Activated naive CD4-positive, alpha-beta T cell treated with anti-CD3 and anti-CD28 coated beads for 36 hours (primary cell): ENCODE results near the gene TEDDM1. TPM values are rescaled to one million over a fixed set of nuclear protein-coding genes. Genes with fewer than 3 reads are reported as not detected.
"Not testable (repeated sequence)": the region's sequence is repeated elsewhere in the genome, so short reads cannot be mapped to it uniquely, and the experiment has no call there.

Experiments
- CTCF ChIA-PET: fragments of 350-600 bp; sonication (Branson Sonifier 250); formaldehyde crosslinking; loops from one replicate; lab custom pipeline; 2021; ENCODE audit warnings: antibody characterized with exemption; lab: Charles Lee
- DNase-seq: peaks from one replicate; pipeline ENCODE4 v3.0.0-alpha.2; 2020
- H3K27ac Mint-ChIP-seq: one replicate; pipeline ENCODE4 v1.8.0; 2021; ENCODE audit warnings: mild to moderate bottlenecking, mixed read lengths
- H3K27me3 Mint-ChIP-seq: one replicate; pipeline ENCODE4 v1.8.0; 2021; ENCODE audit warnings: low read depth, mixed read lengths
- H3K36me3 Mint-ChIP-seq: one replicate; pipeline ENCODE4 v1.8.0; 2021; ENCODE audit warnings: low read depth, mixed read lengths
- H3K4me1 Mint-ChIP-seq: one replicate; pipeline ENCODE4 v1.8.0; 2021; ENCODE audit warnings: low read depth, mixed read lengths
- H3K4me3 Mint-ChIP-seq: one replicate; pipeline ENCODE4 v1.8.0; 2021; ENCODE audit warnings: mild to moderate bottlenecking, moderate library complexity, mixed read lengths
- H3K9me3 Mint-ChIP-seq: one replicate; pipeline ENCODE4 v1.8.0; 2021; ENCODE audit warnings: mixed read lengths
- intact Hi-C: fragments of 100-400 bp; cut with micrococcal nuclease; formaldehyde crosslinking; loops from one replicate; pipeline ENCODE4 v1.15.1; 2023
- total RNA-seq, 2 experiments: library from RNA; stranded (reverse); gene quantifications; one replicate each; pipeline ENCODE4 v1.2.3, GENCODE V29; 2021

Gene TEDDM1, protein sequence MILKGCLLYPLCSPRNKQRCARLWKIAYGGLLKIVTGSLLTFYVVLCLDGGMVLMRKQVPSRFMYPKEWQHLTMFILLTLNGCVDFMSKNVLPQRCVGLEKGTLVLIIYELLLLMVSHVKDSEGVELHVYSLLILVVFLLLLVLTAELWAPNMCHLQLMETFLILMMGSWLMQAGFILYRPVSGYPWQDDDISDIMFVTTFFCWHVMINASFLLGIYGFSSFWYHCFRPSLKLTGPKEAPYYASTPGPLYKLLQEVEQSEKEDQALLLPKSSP
- not detected for total RNA-seq

DNA sequence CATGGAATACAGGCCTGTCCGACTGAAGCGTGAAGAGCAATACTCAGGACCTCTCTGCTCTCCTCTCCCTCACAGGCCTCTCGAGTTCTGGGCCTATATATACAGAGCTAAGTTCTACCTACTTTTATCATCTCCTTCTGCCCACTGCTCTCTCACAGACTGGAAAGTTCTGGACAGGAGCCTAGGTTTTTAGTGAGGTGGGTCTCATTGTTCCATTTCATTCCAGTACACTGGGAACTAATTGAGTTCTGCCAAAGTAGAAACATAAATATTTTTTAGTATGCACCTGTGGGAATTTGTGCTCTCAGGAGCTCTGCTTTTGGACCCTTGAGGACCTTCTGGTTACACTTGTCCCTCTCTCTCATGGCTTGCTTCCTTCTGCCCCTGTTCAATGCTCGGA, at the start of gene TEDDM1:
TSS of gene TEDDM1 (minus strand) at position 101 of the 400 bp plus-strand sequence. CDS start 182 bp downstream, outside the sequence.
- no peak within 1 kb of the TSS for H3K27ac Mint-ChIP-seq
- intact Hi-C loops, result no loop called here
- no peaks in the 10 kb centered on the region for H3K36me3 Mint-ChIP-seq
- H3K4me1 Mint-ChIP-seq, result no peaks in the 10 kb centered on the region
- CTCF ChIA-PET, result interaction anchor here (1.4 to 5.5 kb wide), 4 partner anchors 257 to 320 kb away, joined by 3 to 106 read pairs (median 18); no protein-coding TSS in a partner anchor
- no peak for DNase-seq
- peaks cover 3% of the 10 kb centered on the region for H3K9me3 Mint-ChIP-seq
- H3K27me3 Mint-ChIP-seq, result peaks cover 4% of the 10 kb centered on the region
- no peak within 1 kb of the TSS for H3K4me3 Mint-ChIP-seq

DNA sequence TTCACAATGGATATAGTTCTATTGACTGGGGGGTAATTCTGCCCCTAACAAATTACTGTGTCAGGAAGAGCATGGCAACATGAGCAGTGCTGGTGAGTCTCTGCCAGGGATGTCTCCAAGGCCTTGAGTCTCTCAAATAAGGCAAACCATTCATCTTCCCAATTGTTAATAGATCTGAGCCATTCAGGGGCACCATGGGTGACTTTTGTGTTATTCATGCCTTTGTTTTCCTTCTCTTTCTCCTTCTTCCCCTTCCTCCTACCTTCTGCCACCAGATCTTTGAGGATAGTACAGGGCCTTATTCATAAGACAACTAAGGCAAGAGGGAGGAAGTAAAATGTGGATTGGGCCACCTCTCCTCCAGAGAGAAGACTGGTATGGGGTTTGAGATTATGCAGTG, 49.6 kb upstream of the TEDDM1 start, which contains the start of gene RGSL1:
TSS of gene RGSL1 (plus strand) at position 60 of the 400 bp plus-strand sequence. CDS start at position 80, 20 bp downstream.
- no peak within 1 kb of the TSS for H3K4me3 Mint-ChIP-seq
- no peaks in the 10 kb centered on the region for H3K4me1 Mint-ChIP-seq
- DNase-seq, result no peak
- intact Hi-C loops, result no loop called here
- no peak within 1 kb of the TSS for H3K27ac Mint-ChIP-seq
- peaks cover 2% of the 10 kb centered on the region for H3K27me3 Mint-ChIP-seq
- no peaks in the 10 kb centered on the region for H3K36me3 Mint-ChIP-seq
- no peaks in the 10 kb centered on the region for H3K9me3 Mint-ChIP-seq
- CTCF ChIA-PET, result interaction anchor here (1.0 kb wide), 1 partner anchor 26 kb away, joined by 3 read pairs; no protein-coding TSS in a partner anchor

DNA sequence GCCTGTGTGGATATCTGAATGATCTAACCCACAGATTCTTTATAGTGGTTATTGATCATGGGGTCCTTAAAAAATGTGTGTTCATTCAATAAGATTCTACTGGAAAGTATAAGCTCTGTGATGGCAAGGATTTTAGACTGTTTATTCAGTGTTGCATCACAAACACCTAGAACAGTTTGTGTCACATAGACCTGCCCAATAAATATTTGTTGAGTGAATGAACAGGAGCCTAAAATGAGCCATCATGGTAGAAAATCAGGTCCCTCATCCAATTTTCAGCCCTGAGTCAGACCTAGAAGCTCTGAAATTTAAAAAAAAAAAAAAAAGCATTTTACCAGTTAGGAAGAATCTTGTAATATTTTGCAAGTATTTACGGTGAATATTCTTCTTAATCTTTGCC, 47.2 kb upstream of the TEDDM1 start:
- CTCF ChIA-PET, result interaction anchor here (0.6 to 0.9 kb wide), 4 partner anchors 11 to 285 kb away, joined by 3 to 5 read pairs (median 3); no protein-coding TSS in a partner anchor
- H3K27me3 Mint-ChIP-seq, result no peaks in the 10 kb centered on the region

DNA sequence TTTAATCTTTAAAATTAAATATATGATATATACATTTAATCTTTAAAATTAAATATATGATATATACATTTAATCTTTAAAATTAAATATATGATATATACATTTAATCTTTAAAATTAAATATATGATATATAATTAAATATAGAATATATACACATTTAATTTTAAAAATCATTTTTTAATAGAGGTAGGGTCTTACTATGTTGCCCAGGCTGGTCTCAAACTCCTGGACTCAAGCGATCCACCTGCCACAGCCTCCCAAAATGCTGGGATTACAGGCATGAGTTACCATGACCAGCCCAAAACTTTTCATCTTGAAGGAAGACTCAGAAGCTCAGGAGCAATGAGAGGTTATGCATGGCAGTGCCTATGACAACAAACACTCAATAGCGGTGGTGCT, 46.7 kb upstream of the TEDDM1 start:
- H3K4me3 Mint-ChIP-seq, H3K36me3 Mint-ChIP-seq, H3K27me3 Mint-ChIP-seq, DNase-seq, H3K9me3 Mint-ChIP-seq, H3K4me1 Mint-ChIP-seq, intact Hi-C loops: not testable (repeated sequence)
- CTCF ChIA-PET, result interaction anchor here (0.6 to 0.7 kb wide), 2 partner anchors 121 to 285 kb away, joined by 3 read pairs; no protein-coding TSS in a partner anchor
- peak overlapping the region; percentile 46 for H3K27ac Mint-ChIP-seq

More for the DNA sequence above, 47.2 kb upstream of the TEDDM1 start:
- no peaks in the 10 kb centered on the region for H3K4me1 Mint-ChIP-seq
- intact Hi-C loops, result no loop called here
- H3K36me3 Mint-ChIP-seq, result no peaks in the 10 kb centered on the region
- no peaks in the 10 kb centered on the region for H3K9me3 Mint-ChIP-seq
- DNase-seq, result no peak
- H3K27ac Mint-ChIP-seq, result no peak overlapping the region
- no peak overlapping the region for H3K4me3 Mint-ChIP-seq

DNA sequence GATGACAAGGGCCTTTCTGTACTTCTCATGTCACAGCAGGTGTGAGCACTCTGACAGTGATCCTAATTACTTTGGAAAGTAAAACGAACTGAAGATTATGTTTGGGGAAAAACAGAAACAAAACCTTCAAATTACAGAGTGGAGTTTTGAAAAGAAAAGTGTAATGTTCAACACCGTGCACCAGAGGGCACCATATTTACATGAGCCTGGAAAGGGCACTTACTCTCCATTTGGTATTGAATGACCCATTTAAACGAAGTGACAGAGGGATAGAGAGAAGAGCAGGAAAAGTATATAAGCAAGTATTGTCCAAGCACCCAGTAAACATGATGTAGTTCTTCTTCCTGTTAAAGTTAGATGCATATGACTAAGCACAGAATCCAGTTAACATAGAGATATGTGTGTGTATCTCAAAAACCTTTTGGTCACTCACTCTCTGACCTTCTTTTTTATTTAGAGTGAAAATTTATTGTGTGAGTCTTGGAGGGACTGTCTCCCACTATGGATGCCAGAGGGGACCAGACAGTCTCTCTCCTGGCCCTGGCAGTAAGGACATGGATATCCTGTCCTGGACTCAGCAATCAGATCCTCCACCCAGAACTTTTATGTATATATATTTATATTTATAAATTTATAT, 45.7 kb upstream of the TEDDM1 start:
- H3K27me3 Mint-ChIP-seq, result no peaks in the 10 kb centered on the region
- H3K36me3 Mint-ChIP-seq, result no peaks in the 10 kb centered on the region
- no peaks in the 10 kb centered on the region for H3K4me1 Mint-ChIP-seq
- intact Hi-C loops, result loop anchor here (1.0 kb wide), 2 partner anchors 149 to 338 kb away; no protein-coding TSS in a partner anchor
- H3K27ac Mint-ChIP-seq, result no peak overlapping the region
- H3K9me3 Mint-ChIP-seq, result no peaks in the 10 kb centered on the region
- no peak overlapping the region for H3K4me3 Mint-ChIP-seq
- CTCF ChIA-PET, result interaction anchor here (1.1 kb wide), 1 partner anchor 45 kb away, joined by 3 read pairs; no protein-coding TSS in a partner anchor
- peak; percentile 59 for DNase-seq

DNA sequence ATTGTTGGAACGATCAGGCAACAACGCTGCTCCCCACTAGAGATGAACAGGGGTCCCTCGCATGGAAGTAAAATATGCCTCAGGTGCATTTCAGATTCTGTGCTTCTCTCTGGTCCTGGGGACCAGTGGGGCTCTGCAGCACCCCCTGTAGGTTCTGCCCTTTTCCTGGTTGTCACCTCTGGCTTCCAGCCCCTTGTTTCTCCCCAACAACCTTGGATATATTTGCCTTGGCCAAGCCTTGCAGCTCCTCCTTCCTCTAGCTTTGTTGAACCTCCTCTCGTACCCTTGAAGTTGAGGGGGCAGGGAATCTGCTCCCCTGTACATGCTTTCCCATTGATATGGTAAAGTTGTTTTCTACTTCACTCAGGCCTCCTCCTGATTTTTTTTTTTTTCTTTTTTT, 44.0 kb upstream of the TEDDM1 start:
- Mint-ChIP-seq H3K27ac (no peak overlapping the region), H3K36me3 (no peaks in the 10 kb centered on the region), H3K9me3 (no peaks in the 10 kb centered on the region), H3K4me3 (no peak overlapping the region), H3K27me3 (no peaks in the 10 kb centered on the region), H3K4me1 (no peaks in the 10 kb centered on the region)
- DNase-seq, result peak; percentile 9
- CTCF ChIA-PET, result interaction anchor here (0.6 to 1.2 kb wide), 6 partner anchors 10 to 1064 kb away, joined by 3 to 6 read pairs (median 4); no protein-coding TSS in a partner anchor
- intact Hi-C loops, result loop anchor here (2.0 kb wide), 1 partner anchor 360 kb away; no protein-coding TSS in a partner anchor

DNA sequence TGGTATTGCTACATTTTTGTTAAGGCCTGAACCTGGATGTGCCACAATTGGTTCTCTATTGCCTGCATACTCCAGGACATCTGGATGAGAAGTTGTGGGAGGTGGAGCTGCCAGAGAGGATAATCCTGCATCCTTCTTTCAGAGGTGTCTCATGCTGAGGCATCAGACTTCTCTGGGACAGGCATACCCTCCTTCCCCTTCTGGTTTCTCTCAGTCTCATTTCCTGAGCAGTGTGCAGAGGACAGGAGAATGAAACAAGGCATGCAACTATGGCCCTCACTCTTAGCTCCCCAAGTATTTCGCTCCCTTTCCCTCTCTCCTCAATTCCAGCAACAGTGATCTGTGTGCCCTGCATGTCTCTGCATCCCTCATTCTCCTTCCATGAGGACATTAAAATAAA, 41.9 kb upstream of the TEDDM1 start:
- CTCF ChIA-PET, result interaction anchor here (0.7 kb wide), 1 partner anchor 11 kb away, joined by 3 read pairs; no protein-coding TSS in a partner anchor
- no peaks in the 10 kb centered on the region for H3K4me1 Mint-ChIP-seq

DNA sequence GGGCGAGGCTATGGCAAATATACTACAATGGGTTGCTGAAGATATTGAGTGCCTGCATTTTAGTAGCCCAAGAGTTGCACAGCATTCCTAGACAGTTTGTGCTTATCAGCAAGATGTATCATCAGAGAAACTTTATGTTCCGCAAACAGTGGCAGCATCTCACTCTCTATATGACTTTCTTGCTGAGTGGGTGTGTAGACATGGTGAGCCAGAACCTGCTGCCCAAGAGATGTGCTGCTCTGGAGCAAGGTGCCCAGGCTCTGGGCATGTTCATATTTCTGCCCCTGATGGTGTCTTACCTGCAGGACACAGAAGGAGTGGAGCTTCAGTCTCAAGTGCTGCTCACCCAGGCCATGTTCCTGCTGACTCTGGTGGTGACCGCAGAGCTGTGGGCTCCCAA, 41.3 kb upstream of the TEDDM1 start:
- Mint-ChIP-seq H3K4me1 (no peaks in the 10 kb centered on the region), H3K4me3 (no peak overlapping the region), H3K27me3 (peaks cover 4% of the 10 kb centered on the region), H3K9me3 (peaks cover 5% of the 10 kb centered on the region), H3K36me3 (peaks cover 1% of the 10 kb centered on the region), H3K27ac (no peak overlapping the region)
- CTCF ChIA-PET, result no interaction called here
- intact Hi-C loops, result no loop called here
- DNase-seq, result no peak

More for the DNA sequence above, 41.9 kb upstream of the TEDDM1 start:
- Mint-ChIP-seq H3K9me3 (peaks cover 5% of the 10 kb centered on the region), H3K27ac (no peak overlapping the region), H3K4me3 (no peak overlapping the region), H3K36me3 (peaks cover 1% of the 10 kb centered on the region), H3K27me3 (peaks cover 4% of the 10 kb centered on the region)
- no peak for DNase-seq
- intact Hi-C loops, result no loop called here

DNA sequence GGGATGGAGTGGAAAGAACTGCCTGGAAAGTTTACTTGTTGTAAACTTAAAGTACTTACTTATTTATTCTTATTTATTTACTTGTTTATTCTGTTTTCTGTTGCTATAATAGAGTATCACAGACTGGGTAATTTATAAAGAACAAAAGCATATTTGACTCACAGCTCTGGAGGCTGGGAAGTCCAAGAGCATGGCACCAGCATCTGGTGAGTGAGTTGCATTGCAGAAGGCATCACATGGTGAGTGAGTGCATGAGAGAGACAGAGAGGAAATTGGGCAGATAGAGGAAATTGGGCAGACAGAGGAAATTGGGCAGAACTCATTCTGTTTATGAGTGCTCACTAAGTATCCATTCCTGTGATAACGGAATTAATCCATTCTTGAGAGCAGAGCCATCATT, 37.9 kb upstream of the TEDDM1 start:
- Mint-ChIP-seq H3K4me1 (no peaks in the 10 kb centered on the region), H3K4me3 (no peak overlapping the region), H3K27ac (no peak overlapping the region), H3K9me3 (peaks cover 5% of the 10 kb centered on the region), H3K36me3 (peaks cover 1% of the 10 kb centered on the region), H3K27me3 (peaks cover 4% of the 10 kb centered on the region)
- CTCF ChIA-PET, result interaction anchor here (0.5 to 0.7 kb wide), 2 partner anchors 163 to 358 kb away, joined by 4 to 5 read pairs; no protein-coding TSS in a partner anchor
- no peak for DNase-seq
- intact Hi-C loops, result no loop called here

DNA sequence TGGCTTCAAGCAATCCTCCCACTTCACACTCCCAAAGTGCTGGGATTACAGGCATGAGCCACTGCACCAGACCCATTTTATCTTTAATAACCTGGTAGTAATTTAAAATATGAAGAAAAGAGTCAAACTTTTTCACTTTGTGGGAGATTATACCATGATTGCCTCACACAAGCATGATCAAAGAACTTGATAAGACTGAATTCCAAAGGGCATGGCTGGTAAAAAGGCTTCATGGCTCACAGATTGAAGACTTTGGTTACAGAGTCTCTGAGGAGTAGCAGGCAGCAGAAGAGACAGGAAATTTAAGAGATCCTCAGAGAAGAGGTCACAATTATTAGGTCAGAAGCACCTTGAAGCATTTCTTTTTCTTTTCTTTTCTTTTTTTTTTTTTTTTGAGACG, 33.1 kb upstream of the TEDDM1 start:
- no peak for DNase-seq
- peaks cover 5% of the 10 kb centered on the region for H3K9me3 Mint-ChIP-seq
- H3K36me3 Mint-ChIP-seq, result peaks cover 1% of the 10 kb centered on the region
- H3K4me3 Mint-ChIP-seq, result no peak overlapping the region
- peaks cover 4% of the 10 kb centered on the region for H3K27me3 Mint-ChIP-seq
- H3K27ac Mint-ChIP-seq, result no peak overlapping the region
- peaks cover 7% of the 10 kb centered on the region for H3K4me1 Mint-ChIP-seq
- intact Hi-C loops, result no loop called here
- CTCF ChIA-PET, result no interaction called here

DNA sequence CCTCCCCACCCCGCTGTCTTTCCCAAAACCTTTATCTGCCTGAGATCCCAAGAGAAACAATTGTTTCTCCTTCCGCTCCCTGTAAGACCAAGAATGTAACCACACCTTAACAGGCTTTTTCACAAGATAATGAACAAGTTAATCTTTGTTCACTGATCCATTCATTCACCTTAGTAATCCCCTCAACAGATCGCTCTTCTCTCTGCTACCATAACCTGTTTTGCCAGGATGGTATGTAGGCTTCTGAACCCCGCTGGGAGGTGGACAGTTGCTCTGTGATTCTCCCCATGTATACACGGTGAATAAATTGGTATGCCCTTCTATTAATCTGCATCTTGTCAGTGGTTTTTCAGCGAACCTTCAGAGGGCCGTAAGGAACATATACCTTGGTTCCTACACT, 30.8 kb upstream of the TEDDM1 start:
- no peaks in the 10 kb centered on the region for H3K36me3 Mint-ChIP-seq
- no peak overlapping the region for H3K4me3 Mint-ChIP-seq
- DNase-seq, result no peak
- H3K4me1 Mint-ChIP-seq, result peaks cover 7% of the 10 kb centered on the region
- intact Hi-C loops, result no loop called here
- H3K27ac Mint-ChIP-seq, result no peak overlapping the region
- no peaks in the 10 kb centered on the region for H3K27me3 Mint-ChIP-seq
- CTCF ChIA-PET, result no interaction called here
- no peaks in the 10 kb centered on the region for H3K9me3 Mint-ChIP-seq

DNA sequence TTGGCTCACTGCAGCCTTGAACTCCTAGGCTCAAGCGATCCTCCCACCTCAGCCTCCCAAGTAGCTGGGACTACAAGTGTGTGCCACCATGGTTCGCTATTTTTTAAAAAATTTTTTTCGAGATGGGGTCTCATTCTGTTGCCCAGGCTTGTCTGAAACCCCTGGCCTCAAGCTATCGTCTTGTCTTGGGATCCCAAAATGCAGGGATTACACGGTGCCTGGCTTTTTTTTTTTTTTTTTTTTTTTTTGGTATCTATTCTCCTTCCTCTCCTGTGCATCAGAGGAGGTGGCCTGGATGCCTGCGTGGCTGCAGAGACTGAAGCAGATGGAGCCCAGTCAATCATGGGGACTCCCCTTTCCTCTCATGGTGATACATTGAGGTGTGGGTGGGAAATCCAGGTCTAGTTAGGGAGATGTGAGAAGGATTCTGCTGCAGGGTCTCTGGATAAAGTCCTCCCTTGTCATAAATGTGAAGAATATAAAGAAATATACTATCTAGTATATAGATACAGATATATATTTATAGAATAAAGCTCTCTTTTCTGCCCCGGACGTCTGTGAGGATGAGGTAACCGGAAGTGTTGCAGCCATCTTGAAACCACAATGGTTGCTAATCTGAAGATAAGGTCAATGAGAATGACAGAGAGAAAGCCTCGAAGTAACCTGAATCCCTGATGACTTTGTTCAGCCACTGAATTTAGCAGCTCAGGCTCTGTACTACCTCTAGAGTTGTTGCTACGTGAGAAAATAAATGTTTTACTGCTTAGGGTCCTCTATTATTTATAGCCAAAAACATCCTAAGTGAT, 30.0 kb upstream of the TEDDM1 start:
- CTCF ChIA-PET, result no interaction called here
- Mint-ChIP-seq H3K27me3 (no peaks in the 10 kb centered on the region), H3K9me3 (no peaks in the 10 kb centered on the region), H3K27ac (peak overlapping the region; percentile 3), H3K4me3 (peak overlapping the region; percentile 25), H3K4me1 (peaks cover 7% of the 10 kb centered on the region), H3K36me3 (no peaks in the 10 kb centered on the region)
- intact Hi-C loops, result no loop called here
- DNase-seq, result peak; percentile 69
